GM23338 (cell line): Measurements from ENCODE around the gene PUS1.

Experiments
- CREB1 ChIP-seq: fragments of 250-450 bp; sonication (Bioruptor Pico); IDR thresholded peaks from 2 replicates; pipeline ENCODE4 v1.5.0; 2020; ENCODE audit warnings: low read depth, mild to moderate bottlenecking, moderate library complexity
- ETS1 ChIP-seq: IDR thresholded peaks from 2 replicates; pipeline ENCODE4 v1.6.1; 2016; ENCODE audit warnings: antibody characterized with exemption
- EZH2 ChIP-seq: fragments of 200-600 bp; sonication (generic); IDR thresholded peaks from one replicate; pipeline ENCODE4 v1.8.0; 2017; ENCODE audit warnings: antibody characterized with exemption, mild to moderate bottlenecking, low read depth; ENCODE audit not compliant: unreplicated experiment
- EZH2phosphoT487 ChIP-seq: fragments of 200-600 bp; sonication (generic); IDR thresholded peaks from one replicate; pipeline ENCODE4 v1.8.1; 2018; ENCODE audit warnings: antibody characterized with exemption; ENCODE audit not compliant: unreplicated experiment
- JUNB ChIP-seq: IDR thresholded peaks from one replicate; pipeline ENCODE4 v1.6.1; 2016; ENCODE audit warnings: antibody characterized with exemption; ENCODE audit not compliant: unreplicated experiment
- NANOG ChIP-seq: IDR thresholded peaks from 2 replicates; pipeline ENCODE4 v1.6.1; 2016; ENCODE audit warnings: antibody characterized with exemption, borderline replicate concordance
- POLR2AphosphoS5 ChIP-seq: IDR thresholded peaks from 2 replicates; pipeline ENCODE4 v1.6.1; 2016; ENCODE audit warnings: antibody characterized with exemption, low read depth
- REST ChIP-seq: IDR thresholded peaks from one replicate; pipeline ENCODE4 v1.6.1; 2018; ENCODE audit warnings: antibody characterized with exemption; ENCODE audit not compliant: unreplicated experiment
- STAT1 ChIP-seq: IDR thresholded peaks from one replicate; pipeline ENCODE4 v1.6.1; 2016; ENCODE audit warnings: antibody characterized with exemption; ENCODE audit not compliant: unreplicated experiment
- ZNF114 ChIP-seq: fragments of 250-450 bp; sonication (Bioruptor Pico); IDR thresholded peaks from 2 replicates; pipeline ENCODE4 v1.5.0; 2020; ENCODE audit warnings: mild to moderate bottlenecking, moderate library complexity
- ZNF331 ChIP-seq: fragments of 250-450 bp; sonication (Bioruptor Pico); IDR thresholded peaks from 2 replicates; pipeline ENCODE4 v1.5.0; 2020; ENCODE audit warnings: low read depth, mild to moderate bottlenecking, moderate library complexity
- TF ChIP-seq, protein P1 (sequence below), 2 experiments: fragments of 200-600 bp in 1 of 2; sonication (generic) in 1 of 2; conservative IDR thresholded peaks; 2 replicates each; pipeline versions ENCODE4 v1.5.1 to v1.6.1; 2016 to 2017; ENCODE audit warnings: antibody characterized with exemption in 2 of 2, low read depth in 2 of 2, mild to moderate bottlenecking in 2 of 2, moderate library complexity in 1 of 2

GRCh38 chr12:131893605-131894312 is 35.3 kb upstream of the PUS1 start:
- TF ChIP-seq EZH2phosphoT487, result no peak
- TF ChIP-seq, protein P1, sequence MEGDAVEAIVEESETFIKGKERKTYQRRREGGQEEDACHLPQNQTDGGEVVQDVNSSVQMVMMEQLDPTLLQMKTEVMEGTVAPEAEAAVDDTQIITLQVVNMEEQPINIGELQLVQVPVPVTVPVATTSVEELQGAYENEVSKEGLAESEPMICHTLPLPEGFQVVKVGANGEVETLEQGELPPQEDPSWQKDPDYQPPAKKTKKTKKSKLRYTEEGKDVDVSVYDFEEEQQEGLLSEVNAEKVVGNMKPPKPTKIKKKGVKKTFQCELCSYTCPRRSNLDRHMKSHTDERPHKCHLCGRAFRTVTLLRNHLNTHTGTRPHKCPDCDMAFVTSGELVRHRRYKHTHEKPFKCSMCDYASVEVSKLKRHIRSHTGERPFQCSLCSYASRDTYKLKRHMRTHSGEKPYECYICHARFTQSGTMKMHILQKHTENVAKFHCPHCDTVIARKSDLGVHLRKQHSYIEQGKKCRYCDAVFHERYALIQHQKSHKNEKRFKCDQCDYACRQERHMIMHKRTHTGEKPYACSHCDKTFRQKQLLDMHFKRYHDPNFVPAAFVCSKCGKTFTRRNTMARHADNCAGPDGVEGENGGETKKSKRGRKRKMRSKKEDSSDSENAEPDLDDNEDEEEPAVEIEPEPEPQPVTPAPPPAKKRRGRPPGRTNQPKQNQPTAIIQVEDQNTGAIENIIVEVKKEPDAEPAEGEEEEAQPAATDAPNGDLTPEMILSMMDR (conservative IDR thresholded peaks at IDR 0.05; ENCODE audit: low read depth in 2 of 2), result no peak
- TF ChIP-seq POLR2AphosphoS5, result no peak
- no peak for TF ChIP-seq JUNB
- no peak for TF ChIP-seq ZNF114 (CRISPR knock-in tag)
- TF ChIP-seq CREB1 (CRISPR knock-in tag), result no peak
- no peak for TF ChIP-seq NANOG
- TF ChIP-seq REST, result no peak
- no peak for TF ChIP-seq EZH2
- no peak for TF ChIP-seq ETS1
- no peak for TF ChIP-seq STAT1
- no peak for TF ChIP-seq ZNF331 (CRISPR knock-in tag)
